ENCODE measurements around the gene ZNF616. TPM values are rescaled to one million over a fixed set of nuclear protein-coding genes. Genes with fewer than 3 reads are reported as not detected.
A peak's percentile ranks its signal among the peaks of the same experiment; 100 is the strongest.

The ZNF616 gene
- total RNA-seq, 1 experiment from 2014 or later = 7.4 TPM

DNA sequence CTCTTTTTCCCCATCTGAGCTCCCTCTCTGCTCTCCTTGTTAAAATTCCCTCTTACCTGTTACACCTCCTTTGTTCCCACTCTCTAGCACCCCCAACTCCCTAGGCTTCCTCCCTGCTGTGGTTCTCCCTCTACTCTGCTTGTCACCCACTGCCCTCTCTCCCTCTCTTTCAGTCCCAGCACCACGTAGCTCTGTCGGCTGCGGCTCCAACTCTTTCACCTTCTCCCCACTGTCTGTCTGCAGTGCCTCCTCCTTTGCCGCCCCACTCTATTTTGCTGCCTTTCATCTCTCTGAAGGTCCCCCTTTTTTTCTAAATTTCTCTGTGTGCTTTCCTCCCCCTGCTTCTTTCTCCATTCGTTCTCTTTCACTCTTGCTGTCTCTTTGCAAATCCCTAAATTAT is 30.6 kb upstream of the ZNF616 start:
- Histone ChIP-seq H3K4me2 (ENCODE audit: low read depth, low read length, poor library complexity, severe bottlenecking) (peak overlapping the region; percentile 92), H3K9ac (ENCODE audit: low read length) (peak overlapping the region; percentile 88), H4K20me1 (ENCODE audit: insufficient read depth, low read depth, low read length) (no peaks in the 10 kb centered on the region), H3K4me3 (ENCODE audit: low read length) (peak overlapping the region; percentile 89), H3K9me2 (replicated peaks; ENCODE audit: insufficient read depth, low read length) (no peaks in the 10 kb centered on the region), H3K4me1 (ENCODE audit: low read length) (peaks cover 18% of the 10 kb centered on the region), H3K27me3 (ENCODE audit: low read length) (no peaks in the 10 kb centered on the region), H3K36me3 (ENCODE audit: insufficient read depth, low read length) (peaks cover 33% of the 10 kb centered on the region), H2AFZ (ENCODE audit: low read length) (peak overlapping the region; percentile 82), H3K9me3 (ENCODE audit: low read length) (peaks cover 4% of the 10 kb centered on the region), H3K27ac (ENCODE audit: low read length) (0 out of 2 replicates have a peak overlapping the region, but pooled peaks have one; percentile 32), H3K79me2 (ENCODE audit: low read length) (peaks cover 20% of the 10 kb centered on the region)
- no peak for DNase-seq

DNA sequence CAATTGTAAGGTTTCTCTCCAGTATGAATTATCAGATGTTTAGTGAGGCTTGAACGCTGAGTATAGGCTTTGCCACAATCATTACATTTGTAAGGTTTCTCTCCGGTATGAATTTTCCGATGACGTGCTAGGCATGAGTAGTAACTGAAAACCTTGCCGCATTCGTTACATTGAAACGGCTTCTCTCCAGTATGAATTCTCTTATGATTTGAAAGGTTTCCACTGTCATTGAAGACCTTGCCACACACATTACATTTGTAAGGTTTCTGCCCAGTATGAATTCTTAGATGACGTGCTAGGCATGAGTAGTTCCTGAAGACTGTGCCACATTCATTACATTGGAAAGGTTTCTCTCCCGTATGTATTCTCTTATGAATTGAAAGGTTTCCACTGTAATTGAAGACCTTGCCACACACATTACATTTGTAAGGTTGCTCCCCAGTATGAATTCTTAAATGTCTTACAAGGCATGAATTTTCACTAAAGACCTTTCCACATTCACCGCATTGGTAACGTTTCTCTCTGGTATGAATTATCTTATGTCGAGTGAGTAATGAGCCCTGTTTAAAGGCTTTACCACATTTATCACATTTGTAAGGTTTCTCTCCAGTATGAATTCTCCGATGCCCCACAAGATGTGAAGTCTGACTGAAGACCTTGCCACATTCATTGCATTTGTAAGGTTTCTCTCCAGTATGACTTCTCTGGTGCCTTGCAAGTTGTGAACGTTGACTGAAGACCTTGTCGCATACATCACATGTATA is 16.0 kb upstream of the ZNF616 start:
- H3K9me2 ChIP-seq (replicated peaks; ENCODE audit: insufficient read depth, low read length) = no peaks in the 10 kb centered on the region
- no peaks in the 10 kb centered on the region for H4K20me1 ChIP-seq (ENCODE audit: insufficient read depth, low read depth, low read length)
- H2AFZ ChIP-seq (ENCODE audit: low read length) = no peak overlapping the region
- no peak overlapping the region for H3K4me2 ChIP-seq (ENCODE audit: low read depth, low read length, poor library complexity, severe bottlenecking)
- H3K9me3 ChIP-seq (ENCODE audit: low read length) = peaks cover 59% of the 10 kb centered on the region
- H3K79me2 ChIP-seq (ENCODE audit: low read length) = no peaks in the 10 kb centered on the region
- H3K27ac ChIP-seq (ENCODE audit: low read length) = no peak overlapping the region
- H3K4me1 ChIP-seq (ENCODE audit: low read length) = no peaks in the 10 kb centered on the region
- no peak overlapping the region for H3K9ac ChIP-seq (ENCODE audit: low read length)
- no peak for DNase-seq
- no peak overlapping the region for H3K4me3 ChIP-seq (ENCODE audit: low read length)
- H3K36me3 ChIP-seq (ENCODE audit: insufficient read depth, low read length) = peaks cover 34% of the 10 kb centered on the region
- H3K27me3 ChIP-seq (ENCODE audit: low read length) = no peaks in the 10 kb centered on the region

DNA sequence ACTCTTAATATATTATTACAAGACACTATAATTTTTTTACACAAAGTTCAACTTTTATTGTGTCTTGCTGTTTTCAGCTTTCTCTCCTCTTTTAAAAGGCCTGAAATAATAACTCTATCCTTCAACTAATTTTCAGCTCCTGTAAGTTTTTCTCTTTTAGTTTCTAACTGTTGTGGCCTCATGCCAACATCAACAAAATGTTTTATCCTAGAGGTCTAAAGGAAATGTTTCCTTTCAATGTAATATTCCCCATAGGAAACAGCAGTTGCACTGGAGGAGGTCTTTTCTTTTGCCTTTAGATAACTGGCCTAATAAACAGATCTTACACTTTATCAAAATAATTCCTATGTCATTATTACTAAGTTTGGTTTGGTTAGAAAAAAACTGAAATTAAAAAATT is 8.5 kb upstream of the ZNF616 start:
- no peak overlapping the region for H3K4me3 ChIP-seq (ENCODE audit: low read length)
- H3K27ac ChIP-seq (ENCODE audit: low read length) = no peak overlapping the region
- no peaks in the 10 kb centered on the region for H3K4me1 ChIP-seq (ENCODE audit: low read length)
- DNase-seq = no peak
- no peaks in the 10 kb centered on the region for H3K9me2 ChIP-seq (replicated peaks; ENCODE audit: insufficient read depth, low read length)
- no peaks in the 10 kb centered on the region for H3K27me3 ChIP-seq (ENCODE audit: low read length)
- no peak overlapping the region for H3K9ac ChIP-seq (ENCODE audit: low read length)
- no peak overlapping the region for H2AFZ ChIP-seq (ENCODE audit: low read length)
- H4K20me1 ChIP-seq (ENCODE audit: insufficient read depth, low read depth, low read length) = no peaks in the 10 kb centered on the region
- no peak overlapping the region for H3K4me2 ChIP-seq (ENCODE audit: low read depth, low read length, poor library complexity, severe bottlenecking)
- no peaks in the 10 kb centered on the region for H3K79me2 ChIP-seq (ENCODE audit: low read length)
- peaks cover 47% of the 10 kb centered on the region for H3K9me3 ChIP-seq (ENCODE audit: low read length)
- no peaks in the 10 kb centered on the region; the same call in 1 of the 2 replicates for H3K36me3 ChIP-seq (ENCODE audit: insufficient read depth, low read length)

DNA sequence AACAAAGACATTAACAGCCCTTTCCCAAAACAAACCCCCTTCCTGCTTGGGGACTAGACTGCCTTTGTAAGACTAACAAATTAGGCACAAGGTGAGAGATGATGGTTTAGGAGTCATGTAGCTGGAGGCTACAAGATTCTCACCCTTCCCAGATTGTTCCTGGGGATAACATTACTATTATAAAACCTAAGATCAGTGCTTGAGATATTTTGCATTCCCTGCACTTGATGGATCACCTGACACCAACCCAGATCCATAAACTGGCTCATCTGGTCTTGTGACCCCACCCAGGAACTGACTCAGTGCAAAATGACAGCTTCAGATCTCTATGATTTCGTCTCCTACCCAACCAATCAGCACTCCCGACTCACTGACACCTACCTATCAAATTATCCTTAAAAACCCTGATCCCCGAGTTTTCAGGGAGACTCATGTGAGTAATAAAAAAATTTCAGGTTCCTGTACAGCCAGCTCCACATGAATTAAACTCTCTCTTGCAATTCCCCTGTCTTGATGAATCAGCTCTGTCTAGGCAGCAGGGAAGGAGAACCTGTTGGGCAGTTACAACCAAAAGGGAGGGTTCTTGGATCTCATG is 2.4 kb upstream of the ZNF616 start:
- Histone ChIP-seq H3K9ac (ENCODE audit: low read length) (no peak overlapping the region), H3K9me3 (ENCODE audit: low read length) (peaks cover 22% of the 10 kb centered on the region), H4K20me1 (ENCODE audit: insufficient read depth, low read depth, low read length) (no peaks in the 10 kb centered on the region), H3K27me3 (ENCODE audit: low read length) (no peaks in the 10 kb centered on the region), H3K9me2 (replicated peaks; ENCODE audit: insufficient read depth, low read length) (no peaks in the 10 kb centered on the region), H3K36me3 (ENCODE audit: insufficient read depth, low read length) (peaks cover 8% of the 10 kb centered on the region; the same call in 1 of the 2 replicates), H3K4me3 (ENCODE audit: low read length) (no peak overlapping the region), H3K79me2 (ENCODE audit: low read length) (peaks cover 21% of the 10 kb centered on the region), H3K4me1 (ENCODE audit: low read length) (peaks cover 15% of the 10 kb centered on the region), H3K4me2 (ENCODE audit: low read depth, low read length, poor library complexity, severe bottlenecking) (no peak overlapping the region), H2AFZ (ENCODE audit: low read length) (no peak overlapping the region), H3K27ac (ENCODE audit: low read length) (no peak overlapping the region)
- DNase-seq = no peak

DNA sequence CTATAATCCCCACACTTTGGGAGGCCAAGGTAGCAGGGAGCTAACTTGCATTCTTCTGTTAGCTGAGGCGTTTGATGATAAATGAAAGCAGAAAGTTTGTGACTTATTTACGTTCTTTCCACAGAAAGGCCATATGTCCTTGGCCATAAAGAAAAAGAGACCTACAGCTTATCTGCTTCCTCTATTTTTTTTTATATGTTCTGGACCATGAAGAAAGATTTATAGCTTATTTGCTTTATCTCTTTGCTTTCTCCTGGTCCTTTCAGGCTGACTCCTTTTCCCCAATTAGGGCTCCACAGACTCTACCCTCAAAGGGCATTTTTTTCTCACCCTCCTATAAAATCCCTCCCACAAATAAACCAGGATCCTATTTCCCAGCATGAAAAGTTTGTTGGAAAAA is 1.5 kb upstream of the ZNF616 start:
- Histone ChIP-seq H3K4me1 (ENCODE audit: low read length) (peaks cover 15% of the 10 kb centered on the region), H3K27ac (ENCODE audit: low read length) (no peak overlapping the region), H3K4me2 (ENCODE audit: low read depth, low read length, poor library complexity, severe bottlenecking) (no peak overlapping the region), H2AFZ (ENCODE audit: low read length) (no peak overlapping the region), H4K20me1 (ENCODE audit: insufficient read depth, low read depth, low read length) (no peaks in the 10 kb centered on the region), H3K9me2 (replicated peaks; ENCODE audit: insufficient read depth, low read length) (no peaks in the 10 kb centered on the region), H3K36me3 (ENCODE audit: insufficient read depth, low read length) (peaks cover 14% of the 10 kb centered on the region), H3K27me3 (ENCODE audit: low read length) (no peaks in the 10 kb centered on the region), H3K4me3 (ENCODE audit: low read length) (no peak overlapping the region), H3K9me3 (ENCODE audit: low read length) (peaks cover 20% of the 10 kb centered on the region), H3K79me2 (ENCODE audit: low read length) (peaks cover 27% of the 10 kb centered on the region), H3K9ac (ENCODE audit: low read length) (no peak overlapping the region)
- no peak for DNase-seq

DNA sequence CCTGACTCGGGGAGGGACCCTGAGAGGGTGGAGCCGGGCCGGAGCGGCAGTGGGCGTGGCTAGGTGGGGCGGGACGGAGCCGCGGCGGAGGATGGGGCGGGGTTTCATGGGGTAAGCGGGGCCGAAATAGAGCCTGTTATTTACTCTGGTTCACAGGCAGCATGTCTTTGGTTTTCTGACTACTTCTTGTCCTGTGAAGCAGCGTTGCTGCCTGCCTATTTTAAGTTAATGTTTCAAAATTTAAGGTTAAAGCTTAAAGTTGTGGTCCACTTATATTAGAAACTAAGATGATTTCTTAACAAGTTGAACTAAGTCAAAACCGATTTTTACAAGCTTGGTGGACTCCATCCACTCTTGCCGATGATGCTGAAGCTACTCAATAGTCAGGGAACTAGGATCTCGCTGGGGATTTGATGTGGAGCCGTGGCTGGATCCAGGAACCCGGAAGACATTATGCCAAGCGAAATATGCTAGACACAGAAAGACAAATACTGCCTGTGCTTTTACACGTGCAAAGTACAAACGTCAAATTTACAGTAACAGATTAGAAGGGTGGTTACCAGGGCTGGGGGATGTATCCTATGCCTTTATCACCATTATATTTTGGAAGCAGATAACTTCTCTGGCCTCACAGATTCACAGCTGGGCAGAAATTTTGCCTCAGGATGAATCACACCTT is 433 bp upstream of the ZNF616 start:
- H4K20me1 ChIP-seq (ENCODE audit: insufficient read depth, low read depth, low read length) = no peaks in the 10 kb centered on the region
- DNase-seq = no peak
- peaks cover 23% of the 10 kb centered on the region for H3K9me3 ChIP-seq (ENCODE audit: low read length)
- H3K27me3 ChIP-seq (ENCODE audit: low read length) = no peaks in the 10 kb centered on the region
- peak overlapping the region; percentile 27 for H3K27ac ChIP-seq (ENCODE audit: low read length)
- H3K9me2 ChIP-seq (replicated peaks; ENCODE audit: insufficient read depth, low read length) = no peaks in the 10 kb centered on the region
- peak overlapping the region; percentile 93 for H3K4me2 ChIP-seq (ENCODE audit: low read depth, low read length, poor library complexity, severe bottlenecking)
- H3K36me3 ChIP-seq (ENCODE audit: insufficient read depth, low read length) = peaks cover 21% of the 10 kb centered on the region
- H3K4me1 ChIP-seq (ENCODE audit: low read length) = peaks cover 15% of the 10 kb centered on the region
- peak overlapping the region; percentile 91 for H2AFZ ChIP-seq (ENCODE audit: low read length)
- peak overlapping the region; percentile 86 for H3K4me3 ChIP-seq (ENCODE audit: low read length)
- H3K9ac ChIP-seq (ENCODE audit: low read length) = peak overlapping the region; percentile 48
- H3K79me2 ChIP-seq (ENCODE audit: low read length) = peaks cover 35% of the 10 kb centered on the region

DNA sequence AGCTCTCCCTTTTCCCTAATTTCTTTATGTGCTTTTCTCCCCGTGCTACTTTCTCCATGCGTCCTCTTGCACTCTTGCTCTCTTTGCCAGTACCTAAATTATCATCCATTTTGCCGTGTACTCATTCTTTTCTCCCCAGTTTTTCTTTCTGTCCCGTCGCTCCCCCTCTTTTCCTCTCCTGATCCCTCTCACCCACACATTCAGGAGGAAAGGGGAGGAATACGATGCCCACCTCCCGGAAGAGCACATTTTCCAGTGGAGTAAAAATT is 821 bp downstream of the ZNF616 start:
- no peaks in the 10 kb centered on the region for H3K9me2 ChIP-seq (replicated peaks; ENCODE audit: insufficient read depth, low read length)
- peaks cover 28% of the 10 kb centered on the region for H3K9me3 ChIP-seq (ENCODE audit: low read length)
- H3K79me2 ChIP-seq (ENCODE audit: low read length) = peaks cover 48% of the 10 kb centered on the region
- peak overlapping the region; percentile 93 for H3K4me2 ChIP-seq (ENCODE audit: low read depth, low read length, poor library complexity, severe bottlenecking)
- H2AFZ ChIP-seq (ENCODE audit: low read length) = peak overlapping the region; percentile 86
- H3K9ac ChIP-seq (ENCODE audit: low read length) = peak overlapping the region; percentile 85
- no peaks in the 10 kb centered on the region for H3K27me3 ChIP-seq (ENCODE audit: low read length)
- peak overlapping the region; percentile 22; the same call in 1 of the 2 replicates for H3K27ac ChIP-seq (ENCODE audit: low read length)
- H4K20me1 ChIP-seq (ENCODE audit: insufficient read depth, low read depth, low read length) = no peaks in the 10 kb centered on the region
- peak overlapping the region; percentile 86 for H3K4me3 ChIP-seq (ENCODE audit: low read length)
- no peak for DNase-seq
- peaks cover 26% of the 10 kb centered on the region for H3K36me3 ChIP-seq (ENCODE audit: insufficient read depth, low read length)
- peaks cover 15% of the 10 kb centered on the region for H3K4me1 ChIP-seq (ENCODE audit: low read length)

DNA sequence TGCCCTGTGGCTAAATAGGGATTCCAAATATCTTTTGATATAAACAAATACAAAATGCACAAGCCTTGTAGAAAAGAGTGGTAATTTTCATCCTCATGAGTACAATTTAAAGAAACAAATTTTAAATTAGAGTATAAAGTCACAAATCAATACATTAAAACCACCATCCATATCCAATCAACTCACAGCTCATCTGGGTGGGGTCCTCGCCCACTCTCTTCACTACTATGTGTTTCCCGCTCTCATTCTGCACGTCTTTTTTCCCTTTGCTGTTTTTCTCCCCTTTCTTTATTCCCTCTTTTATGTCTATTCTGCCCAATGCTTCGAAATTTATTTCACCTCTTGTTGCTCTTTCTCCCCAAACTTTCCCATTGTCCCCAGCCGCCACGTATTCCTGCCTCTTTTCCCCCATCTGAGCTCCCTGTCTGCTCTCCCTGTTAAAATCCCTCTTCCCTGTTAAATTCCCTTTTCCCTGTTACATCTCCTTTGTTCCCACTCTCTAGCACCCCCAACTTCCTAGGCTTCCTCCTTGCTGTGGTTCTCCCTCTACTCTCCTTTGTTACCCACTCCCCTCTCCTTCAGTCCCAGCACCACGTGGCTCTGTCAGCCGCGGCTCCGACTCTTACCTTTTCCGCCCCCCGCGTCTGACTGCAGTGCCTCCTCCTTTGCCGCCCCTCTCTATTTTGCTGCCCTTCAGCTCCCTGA is 1.3 kb downstream of the ZNF616 start:
- Histone ChIP-seq H3K27me3 (ENCODE audit: low read length) (no peaks in the 10 kb centered on the region), H3K4me2 (ENCODE audit: low read depth, low read length, poor library complexity, severe bottlenecking) (peak overlapping the region; percentile 93), H3K4me1 (ENCODE audit: low read length) (peaks cover 15% of the 10 kb centered on the region), H2AFZ (ENCODE audit: low read length) (peak overlapping the region; percentile 86), H3K9me3 (ENCODE audit: low read length) (peaks cover 33% of the 10 kb centered on the region), H3K79me2 (ENCODE audit: low read length) (peaks cover 52% of the 10 kb centered on the region), H3K9ac (ENCODE audit: low read length) (peak overlapping the region; percentile 85), H3K27ac (ENCODE audit: low read length) (no peak overlapping the region; the same call in 1 of the 2 replicates), H3K4me3 (ENCODE audit: low read length) (peak overlapping the region; percentile 86), H4K20me1 (ENCODE audit: insufficient read depth, low read depth, low read length) (no peaks in the 10 kb centered on the region), H3K9me2 (replicated peaks; ENCODE audit: insufficient read depth, low read length) (no peaks in the 10 kb centered on the region), H3K36me3 (ENCODE audit: insufficient read depth, low read length) (peaks cover 30% of the 10 kb centered on the region)
- peak; percentile 86 for DNase-seq
